Airway epithelial cell (primary cell): ENCODE results near the gene HOATZ. TPM values are rescaled to one million over a fixed set of nuclear protein-coding genes. Genes with fewer than 3 reads are reported as not detected.

Experiments
- total RNA-seq: library from RNA; depleted of rRNA; stranded (reverse); fragments of >200 nt; gene quantifications from 2 replicates; pipeline ENCODE4 v1.2.3, GENCODE V29; 2015

The HOATZ gene
- total RNA-seq, result not detected in 2 replicates

GRCh38 chr11:111514216-111515031 is at the start of gene HOATZ:
Gene HOATZ (plus strand): TSS chr11:111514778. CDS start chr11:111514785, 7 bp downstream.

GRCh38 chr11:111512296-111513239 is 2.0 kb upstream of the HOATZ start, which contains the start of gene BTG4:
Gene BTG4 (minus strand): TSS chr11:111512386. CDS start chr11:111498776, 13,610 bp downstream.

GRCh38 chr11:111540114-111540936 is 25.7 kb downstream of the HOATZ start, which contains the start of gene LAYN:
Gene LAYN (plus strand): TSS chr11:111540720. CDS start chr11:111540844, 124 bp downstream.

Other genes with a start within 250 kb of the HOATZ start
- gene POU2AF3, start 216.2 kb upstream of the HOATZ start, total RNA-seq, result 0.28 TPM in 1 of 2 replicates, not detected in the other
- 0.28 and 3.4 TPM in 2 replicates for gene POU2AF1, start 135.5 kb upstream of the HOATZ start, total RNA-seq
- gene BTG4, start 2.4 kb upstream of the HOATZ start, total RNA-seq, result not detected in 2 replicates
- 4.9 and 6.7 TPM in 2 replicates for gene LAYN, start 25.9 kb downstream of the HOATZ start, total RNA-seq
- gene SIK2, start 87.7 kb downstream of the HOATZ start, total RNA-seq, result 3.9 and 5.1 TPM in 2 replicates